Nephron (organoid): ENCODE data around the gene ATP6V0E2.

Source experiments
- H3K27ac Mint-ChIP-seq, 3 experiments: 2 replicates each; pipeline ENCODE4 v1.8.0; 2020; ENCODE audit warnings: mixed read lengths in 3 of 3, mild to moderate bottlenecking in 2 of 3, moderate library complexity in 1 of 3
- H3K27me3 Mint-ChIP-seq: 2 replicates; pipeline ENCODE4 v1.8.0; 2021; ENCODE audit warnings: low read depth, mild to moderate bottlenecking, moderate library complexity, mixed read lengths
- H3K36me3 Mint-ChIP-seq: 2 replicates; pipeline ENCODE4 v1.8.0; 2020; ENCODE audit warnings: low read depth, mixed read lengths
- H3K4me1 Mint-ChIP-seq: 2 replicates; pipeline ENCODE4 v1.8.0; 2020; ENCODE audit warnings: mixed read lengths
- H3K4me3 Mint-ChIP-seq, 3 experiments: 2 replicates each; pipeline ENCODE4 v1.8.0; 2020; ENCODE audit warnings: mild to moderate bottlenecking in 3 of 3, mixed read lengths in 3 of 3, moderate library complexity in 2 of 3
- H3K9me3 Mint-ChIP-seq: 2 replicates; pipeline ENCODE4 v1.8.0; 2020; ENCODE audit warnings: mixed read lengths
- CTCF ChIP-seq, 3 experiments: fragments of 200-600 bp; sonication (generic); IDR thresholded peaks; one replicate each; pipeline ENCODE4 v1.5.0; 2021; ENCODE audit warnings: antibody characterized with exemption in 3 of 3; ENCODE audit not compliant: unreplicated experiment in 3 of 3

Gene ATP6V0E2

GRCh38 chr7:149845257-149845980 lies 28.4 kb upstream of the ATP6V0E2 start:
- Mint-ChIP-seq H3K9me3 (no peaks in the 10 kb centered on the region), H3K36me3 (peaks cover 17% of the 10 kb centered on the region), H3K4me3 (no peak overlapping the region), H3K4me1 (peaks cover 6% of the 10 kb centered on the region), H3K27ac (no peak overlapping the region), H3K27me3 (no peaks in the 10 kb centered on the region)
- no peak for TF ChIP-seq CTCF (IDR thresholded peaks at IDR 0.05; ENCODE audit: unreplicated experiment in 3 of 3)

- H3K4me3 Mint-ChIP-seq: no peak overlapping the region
- H3K4me1 Mint-ChIP-seq: peaks cover 10% of the 10 kb centered on the region
- H3K27me3 Mint-ChIP-seq: no peaks in the 10 kb centered on the region
- TF ChIP-seq CTCF (IDR thresholded peaks at IDR 0.05; ENCODE audit: unreplicated experiment in 3 of 3): no peak
- peaks cover 17% of the 10 kb centered on the region for H3K36me3 Mint-ChIP-seq
- no peaks in the 10 kb centered on the region for H3K9me3 Mint-ChIP-seq
- no peak overlapping the region for H3K27ac Mint-ChIP-seq
These were observed 27.7 kb upstream of the ATP6V0E2 start for GRCh38 chr7:149846021-149846420.

- Mint-ChIP-seq H3K4me1 (peaks cover 10% of the 10 kb centered on the region), H3K36me3 (peaks cover 17% of the 10 kb centered on the region), H3K9me3 (no peaks in the 10 kb centered on the region), H3K27me3 (no peaks in the 10 kb centered on the region), H3K27ac (no peak overlapping the region), H3K4me3 (no peak overlapping the region)
- TF ChIP-seq CTCF (IDR thresholded peaks at IDR 0.05; ENCODE audit: unreplicated experiment in 3 of 3): no peak
These were observed 27.2 kb upstream of the ATP6V0E2 start for GRCh38 chr7:149846436-149847046.

GRCh38 chr7:149849174-149849573 lies 24.6 kb upstream of the ATP6V0E2 start:
- Mint-ChIP-seq H3K27ac (no peak overlapping the region), H3K4me3 (no peak overlapping the region), H3K36me3 (peaks cover 21% of the 10 kb centered on the region), H3K27me3 (no peaks in the 10 kb centered on the region), H3K9me3 (no peaks in the 10 kb centered on the region), H3K4me1 (peaks cover 20% of the 10 kb centered on the region)
- TF ChIP-seq CTCF (IDR thresholded peaks at IDR 0.05; ENCODE audit: unreplicated experiment in 3 of 3): no peak

GRCh38 chr7:149850007-149850594 lies 23.7 kb upstream of the ATP6V0E2 start:
- no peak for TF ChIP-seq CTCF (IDR thresholded peaks at IDR 0.05; ENCODE audit: unreplicated experiment in 3 of 3)
- Mint-ChIP-seq H3K27ac (no peak overlapping the region), H3K36me3 (peaks cover 21% of the 10 kb centered on the region), H3K4me3 (no peak overlapping the region), H3K9me3 (no peaks in the 10 kb centered on the region), H3K27me3 (no peaks in the 10 kb centered on the region), H3K4me1 (peaks cover 29% of the 10 kb centered on the region)
